Measurements from ENCODE around the gene ST6GALNAC5. TPM values are rescaled to one million over a fixed set of nuclear protein-coding genes. Genes with fewer than 3 reads are reported as not detected.
A peak's percentile ranks its signal among the peaks of the same experiment; 100 is the strongest.

The ST6GALNAC5 gene
- total RNA-seq, 2 experiments from 2014 or later, result not detected

DNA sequence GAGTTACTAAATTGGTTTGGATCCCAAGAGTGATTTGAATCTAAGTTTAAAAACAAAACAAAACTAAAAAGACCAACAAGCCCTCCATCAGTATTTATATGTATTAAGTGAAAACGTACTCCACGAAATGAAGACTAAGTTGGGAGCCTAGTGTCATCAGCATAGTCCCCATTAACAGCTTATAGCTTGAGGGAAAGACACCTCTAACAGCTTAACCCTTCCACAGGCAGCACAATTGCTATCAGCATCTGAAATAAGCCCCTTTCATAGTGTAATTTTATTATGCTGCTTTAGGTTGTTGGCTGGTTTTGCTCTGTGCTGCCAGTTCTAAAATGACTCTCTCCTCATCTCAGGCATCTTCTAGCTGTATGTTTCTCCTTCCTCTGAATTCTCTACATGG, 25.8 kb upstream of the ST6GALNAC5 start:
- H3K36me3 Mint-ChIP-seq (ENCODE audit: low read depth), result no peaks in the 10 kb centered on the region
- peaks cover 1% of the 10 kb centered on the region for H3K27me3 Mint-ChIP-seq
- ChIA-PET CTCF (no interaction called here), POLR2A (no interaction called here)
- no peak overlapping the region for H3K4me3 Mint-ChIP-seq
- ATAC-seq (no peak), DNase-seq (no peak)
- no peak overlapping the region for H3K27ac Mint-ChIP-seq
- peaks cover 3% of the 10 kb centered on the region for H3K9me3 Mint-ChIP-seq (ENCODE audit: low read depth)
- H3K4me1 Mint-ChIP-seq, result peaks cover 10% of the 10 kb centered on the region
- intact Hi-C loops (cut with DNase I, micrococcal nuclease), result no loop called here

DNA sequence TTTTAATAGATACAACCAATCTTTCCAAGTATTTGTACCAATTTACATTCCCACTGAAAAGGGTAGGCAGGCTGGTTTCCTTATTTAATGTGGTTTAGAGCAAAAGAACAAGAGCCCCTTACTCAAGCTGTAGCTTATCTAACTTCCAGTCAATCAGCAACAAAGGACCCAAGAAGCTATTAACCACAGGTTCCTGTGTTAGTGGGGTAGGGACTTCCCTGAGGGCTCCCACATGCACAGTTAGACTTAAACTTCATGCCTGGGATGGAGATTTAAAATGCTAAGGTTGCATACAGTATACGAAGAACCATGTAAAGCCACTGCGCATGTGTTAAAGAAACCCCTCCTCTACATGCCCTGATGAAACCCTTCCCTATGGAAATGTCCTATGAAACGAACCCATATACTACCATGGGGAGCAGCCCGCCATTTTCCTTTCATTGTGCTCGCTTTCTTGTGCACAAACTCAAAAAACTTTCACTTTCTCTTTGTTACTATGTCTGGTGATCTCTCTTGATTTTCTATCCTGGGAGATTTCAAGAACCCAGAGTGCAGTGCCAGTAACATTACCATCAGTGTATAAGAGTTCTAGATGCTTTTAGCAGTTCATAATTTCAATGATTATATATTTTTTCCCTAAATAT, 23.3 kb upstream of the ST6GALNAC5 start:
- CTCF ChIA-PET, result no interaction called here
- intact Hi-C loops (cut with DNase I, micrococcal nuclease), result no loop called here
- POLR2A ChIA-PET, result no interaction called here
- Mint-ChIP-seq H3K9me3 (ENCODE audit: low read depth) (no peaks in the 10 kb centered on the region), H3K27ac (no peak overlapping the region), H3K36me3 (ENCODE audit: low read depth) (no peaks in the 10 kb centered on the region), H3K4me3 (no peak overlapping the region), H3K27me3 (peaks cover 1% of the 10 kb centered on the region), H3K4me1 (peaks cover 10% of the 10 kb centered on the region)
- DNase-seq, result no peak
- peak; percentile 23 for ATAC-seq

DNA sequence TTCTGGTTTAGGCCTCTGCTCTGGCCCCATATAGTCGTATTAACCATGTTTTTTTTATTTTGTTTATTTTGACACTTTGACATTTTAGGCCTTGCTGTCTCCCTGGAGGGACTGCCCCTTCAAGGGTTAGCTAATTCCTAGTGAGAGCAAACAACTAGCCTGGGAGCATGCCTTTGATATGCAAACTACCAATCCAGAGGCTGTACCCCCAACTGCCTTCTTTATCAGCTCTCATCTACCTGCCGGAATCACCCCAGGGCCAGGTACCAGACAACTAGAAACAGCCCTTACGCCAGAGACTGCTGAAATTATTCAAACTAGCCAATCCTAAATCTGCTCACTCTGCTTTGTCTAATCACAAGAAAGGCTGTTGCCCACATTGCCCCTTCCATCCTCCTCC, 13.0 kb upstream of the ST6GALNAC5 start:
- H3K36me3 Mint-ChIP-seq (ENCODE audit: low read depth), result no peaks in the 10 kb centered on the region
- no peaks in the 10 kb centered on the region for H3K9me3 Mint-ChIP-seq (ENCODE audit: low read depth)
- H3K27me3 Mint-ChIP-seq, result peaks cover 5% of the 10 kb centered on the region
- H3K27ac Mint-ChIP-seq, result no peak overlapping the region
- no peak overlapping the region for H3K4me3 Mint-ChIP-seq
- ChIA-PET POLR2A (no interaction called here), CTCF (interaction anchor here (1.1 kb wide), 1 partner anchor 9 kb away, joined by 3 read pairs; no protein-coding TSS in a partner anchor)
- intact Hi-C loops (cut with DNase I, micrococcal nuclease), result no loop called here
- H3K4me1 Mint-ChIP-seq, result no peaks in the 10 kb centered on the region
- DNase-seq (no peak), ATAC-seq (no peak)

DNA sequence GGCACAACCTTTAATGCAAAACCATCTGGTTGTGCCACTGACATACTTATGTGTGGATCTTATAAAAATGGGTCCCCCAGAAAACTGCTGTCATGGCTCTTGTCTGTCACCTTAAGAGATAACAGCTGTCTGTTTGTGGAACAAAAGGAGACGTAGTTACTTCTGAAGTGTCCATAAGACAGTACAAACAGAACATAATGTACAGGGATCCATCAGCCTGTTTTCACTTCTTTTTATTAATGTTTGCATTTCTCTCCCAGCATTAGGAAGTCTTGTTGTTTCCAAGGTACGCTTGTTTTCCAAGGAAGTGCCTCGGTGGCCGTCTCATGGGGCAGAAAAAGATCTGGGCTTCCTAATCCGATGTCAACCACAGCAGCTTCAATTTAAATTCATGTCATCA, 11.2 kb upstream of the ST6GALNAC5 start:
- POLR2A ChIA-PET, result no interaction called here
- H3K27me3 Mint-ChIP-seq, result peaks cover 9% of the 10 kb centered on the region
- no peak for ATAC-seq
- H3K9me3 Mint-ChIP-seq (ENCODE audit: low read depth), result no peaks in the 10 kb centered on the region
- no peaks in the 10 kb centered on the region for H3K36me3 Mint-ChIP-seq (ENCODE audit: low read depth)
- H3K4me1 Mint-ChIP-seq, result no peaks in the 10 kb centered on the region
- no peak for DNase-seq
- H3K4me3 Mint-ChIP-seq, result no peak overlapping the region
- intact Hi-C loops (cut with DNase I, micrococcal nuclease), result no loop called here
- CTCF ChIA-PET, result no interaction called here
- H3K27ac Mint-ChIP-seq, result no peak overlapping the region

DNA sequence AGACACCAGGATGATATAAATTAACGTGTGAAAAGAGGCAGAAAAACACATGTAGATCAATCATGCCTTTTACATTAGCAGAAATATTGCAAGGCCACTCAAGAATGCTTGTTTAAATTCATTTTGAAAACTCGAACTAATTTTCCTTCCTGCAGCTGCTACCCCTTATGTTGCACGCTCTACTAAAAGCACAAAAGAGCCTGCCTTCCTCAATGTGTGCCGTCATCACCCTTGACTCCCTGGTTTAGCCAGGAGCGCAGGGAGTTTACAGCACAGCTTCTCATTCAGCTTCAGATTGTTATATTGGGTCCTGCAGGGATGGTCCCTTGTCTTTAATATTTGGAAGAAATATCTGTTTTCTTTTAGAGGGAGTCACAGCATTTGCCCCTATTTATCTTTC, 10.1 kb upstream of the ST6GALNAC5 start:
- Mint-ChIP-seq H3K27me3 (peaks cover 9% of the 10 kb centered on the region), H3K27ac (no peak overlapping the region), H3K4me3 (no peak overlapping the region), H3K4me1 (no peaks in the 10 kb centered on the region), H3K36me3 (ENCODE audit: low read depth) (no peaks in the 10 kb centered on the region), H3K9me3 (ENCODE audit: low read depth) (no peaks in the 10 kb centered on the region)
- CTCF ChIA-PET, result no interaction called here
- DNase-seq (no peak), ATAC-seq (no peak)
- POLR2A ChIA-PET, result no interaction called here
- intact Hi-C loops (cut with DNase I, micrococcal nuclease), result no loop called here

DNA sequence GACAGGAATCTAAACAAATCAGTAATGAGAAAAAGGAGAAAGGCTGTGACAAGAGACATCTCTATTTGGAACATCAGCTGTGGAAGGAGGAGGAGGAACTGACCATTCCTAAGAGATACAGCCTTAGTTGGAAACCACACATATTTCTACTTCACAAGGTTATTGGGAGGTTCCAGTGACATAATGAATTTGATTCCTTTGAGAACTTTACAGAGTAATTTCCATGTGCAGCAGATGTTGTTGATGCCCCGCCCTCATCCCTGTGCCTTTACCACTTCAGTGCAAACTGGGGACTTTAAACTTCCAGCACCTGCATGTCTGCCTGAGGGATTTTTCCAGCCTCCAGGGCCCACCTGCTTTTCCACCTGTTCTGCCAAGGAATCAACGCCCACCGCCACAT, 9.3 kb upstream of the ST6GALNAC5 start:
- intact Hi-C loops (cut with DNase I, micrococcal nuclease), result no loop called here
- Mint-ChIP-seq H3K4me3 (no peak overlapping the region), H3K27ac (no peak overlapping the region), H3K4me1 (no peaks in the 10 kb centered on the region), H3K27me3 (peaks cover 13% of the 10 kb centered on the region), H3K9me3 (ENCODE audit: low read depth) (no peaks in the 10 kb centered on the region), H3K36me3 (ENCODE audit: low read depth) (no peaks in the 10 kb centered on the region)
- CTCF ChIA-PET, result no interaction called here
- POLR2A ChIA-PET, result no interaction called here
- DNase-seq (no peak), ATAC-seq (no peak)

DNA sequence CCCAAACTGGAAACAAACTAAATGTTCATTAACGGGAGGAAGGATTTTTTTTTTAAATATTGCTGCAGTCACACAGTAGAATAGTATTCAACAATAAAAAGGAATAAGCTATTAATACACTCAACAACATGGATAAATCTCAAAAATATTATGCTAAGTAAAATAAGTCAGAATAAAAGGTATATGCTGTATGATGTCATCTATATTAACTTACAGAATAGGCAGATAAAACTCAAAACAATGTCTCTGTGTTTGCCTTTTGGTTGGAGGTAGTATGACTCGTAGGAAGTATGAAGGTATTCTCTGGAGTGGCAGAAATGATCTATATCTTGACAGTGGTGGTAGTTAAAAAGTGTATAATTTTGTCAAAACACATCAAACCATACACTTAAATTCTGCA, 6.1 kb upstream of the ST6GALNAC5 start:
- ATAC-seq (no peak), DNase-seq (no peak)
- ChIA-PET POLR2A (no interaction called here), CTCF (no interaction called here)
- Mint-ChIP-seq H3K36me3 (ENCODE audit: low read depth) (no peaks in the 10 kb centered on the region), H3K9me3 (ENCODE audit: low read depth) (no peaks in the 10 kb centered on the region), H3K4me1 (no peaks in the 10 kb centered on the region), H3K27ac (no peak overlapping the region), H3K4me3 (no peak overlapping the region), H3K27me3 (peaks cover 28% of the 10 kb centered on the region)
- intact Hi-C loops (cut with DNase I, micrococcal nuclease), result loop anchor here in 1 of 2 experiments (10.0 kb wide), 1 partner anchor 706 kb away; no protein-coding TSS in a partner anchor

DNA sequence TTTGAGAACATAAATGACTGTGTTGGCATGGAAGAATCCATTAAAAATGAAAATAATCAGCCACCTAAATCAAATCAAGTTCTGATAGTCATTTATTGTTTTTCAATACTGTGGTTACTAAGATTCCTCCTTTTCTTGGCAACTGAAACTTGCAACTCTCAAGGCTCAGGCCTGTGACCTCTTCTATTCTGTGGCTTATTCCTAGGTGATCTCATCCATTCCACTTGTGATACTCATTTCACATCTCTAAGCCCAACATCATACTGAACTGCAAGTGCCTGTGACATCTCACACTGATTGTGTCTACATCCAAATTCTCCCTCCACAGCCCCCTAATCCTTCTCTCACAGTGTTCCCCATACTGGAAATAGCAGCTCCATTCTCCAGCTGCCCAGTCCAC, 4.8 kb upstream of the ST6GALNAC5 start:
- H3K27me3 Mint-ChIP-seq, result peaks cover 33% of the 10 kb centered on the region
- intact Hi-C loops (cut with DNase I, micrococcal nuclease), result loop anchor here in 1 of 2 experiments (10.0 kb wide), 1 partner anchor 708 kb away; no protein-coding TSS in a partner anchor
- CTCF ChIA-PET, result no interaction called here
- H3K36me3 Mint-ChIP-seq (ENCODE audit: low read depth), result no peaks in the 10 kb centered on the region
- POLR2A ChIA-PET, result no interaction called here
- no peak overlapping the region for H3K4me3 Mint-ChIP-seq
- H3K4me1 Mint-ChIP-seq, result peaks cover 2% of the 10 kb centered on the region
- peak; percentile 39 for ATAC-seq
- no peak overlapping the region for H3K27ac Mint-ChIP-seq
- no peaks in the 10 kb centered on the region for H3K9me3 Mint-ChIP-seq (ENCODE audit: low read depth)
- no peak for DNase-seq

DNA sequence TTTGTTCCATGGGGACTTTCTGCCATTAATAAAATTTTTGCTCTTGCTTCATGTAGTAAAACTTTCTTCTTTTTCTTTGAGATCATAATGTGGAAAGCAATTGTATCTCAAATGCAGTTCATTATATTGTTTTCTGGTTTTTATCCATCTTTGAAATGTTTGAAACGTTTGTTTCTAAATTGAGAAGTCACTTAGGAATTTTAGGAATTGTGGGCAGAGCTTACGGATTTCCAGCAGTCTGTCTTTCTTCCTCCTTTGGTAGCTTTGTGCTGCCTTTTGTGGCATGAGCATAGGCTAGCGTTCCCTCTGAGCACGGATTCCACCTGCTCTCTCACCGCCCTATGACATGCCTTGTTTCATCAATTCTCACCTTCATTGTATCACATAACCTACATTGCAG, 2.9 kb upstream of the ST6GALNAC5 start:
- Mint-ChIP-seq H3K4me1 (peaks cover 7% of the 10 kb centered on the region), H3K27ac (no peak overlapping the region), H3K4me3 (no peak overlapping the region), H3K36me3 (ENCODE audit: low read depth) (no peaks in the 10 kb centered on the region), H3K9me3 (ENCODE audit: low read depth) (no peaks in the 10 kb centered on the region), H3K27me3 (peaks cover 42% of the 10 kb centered on the region)
- ChIA-PET POLR2A (no interaction called here), CTCF (no interaction called here)
- ATAC-seq, result no peak
- intact Hi-C loops (cut with DNase I, micrococcal nuclease), result loop anchor here in 1 of 2 experiments (10.0 kb wide), 1 partner anchor 710 kb away; no protein-coding TSS in a partner anchor
- no peak for DNase-seq

DNA sequence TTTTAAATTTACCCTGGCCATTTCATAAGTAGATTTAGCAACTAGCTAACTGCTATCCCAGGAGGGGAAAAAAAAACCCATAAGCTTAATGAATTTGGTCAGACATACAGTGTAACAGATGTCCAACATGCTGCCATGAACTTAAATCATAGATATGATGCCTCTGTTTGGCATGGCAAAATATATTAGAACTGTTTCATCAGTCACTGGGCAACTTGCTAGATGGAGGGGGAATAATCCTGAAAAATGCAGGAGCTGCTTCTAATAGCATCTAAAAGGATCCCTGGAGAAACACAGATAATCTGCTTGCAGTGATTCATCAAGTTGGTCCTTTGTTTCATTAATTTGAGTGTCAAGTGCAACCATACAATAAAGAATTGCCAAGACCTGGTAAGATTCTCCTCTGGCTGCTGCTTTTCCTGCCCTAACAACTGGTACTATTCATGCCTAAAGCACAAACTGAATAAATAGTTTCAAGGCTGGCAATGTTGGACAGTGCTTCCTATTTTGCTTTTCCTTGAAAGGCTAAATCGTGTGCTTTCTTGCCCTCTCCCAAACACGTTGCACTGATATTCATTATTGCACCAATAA, 1.5 kb upstream of the ST6GALNAC5 start:
- Mint-ChIP-seq H3K4me1 (peaks cover 7% of the 10 kb centered on the region), H3K36me3 (ENCODE audit: low read depth) (no peaks in the 10 kb centered on the region), H3K4me3 (no peak overlapping the region), H3K27ac (no peak overlapping the region), H3K27me3 (peaks cover 48% of the 10 kb centered on the region), H3K9me3 (ENCODE audit: low read depth) (no peaks in the 10 kb centered on the region)
- ATAC-seq, result no peak
- POLR2A ChIA-PET, result no interaction called here
- CTCF ChIA-PET, result interaction anchor here (0.6 to 1.0 kb wide), 2 partner anchors 11 to 67 kb away, joined by 3 read pairs; no protein-coding TSS in a partner anchor
- DNase-seq, result no peak
- intact Hi-C loops (cut with DNase I, micrococcal nuclease), result loop anchor here in 1 of 2 experiments (10.0 kb wide), 1 partner anchor 711 kb away; no protein-coding TSS in a partner anchor

DNA sequence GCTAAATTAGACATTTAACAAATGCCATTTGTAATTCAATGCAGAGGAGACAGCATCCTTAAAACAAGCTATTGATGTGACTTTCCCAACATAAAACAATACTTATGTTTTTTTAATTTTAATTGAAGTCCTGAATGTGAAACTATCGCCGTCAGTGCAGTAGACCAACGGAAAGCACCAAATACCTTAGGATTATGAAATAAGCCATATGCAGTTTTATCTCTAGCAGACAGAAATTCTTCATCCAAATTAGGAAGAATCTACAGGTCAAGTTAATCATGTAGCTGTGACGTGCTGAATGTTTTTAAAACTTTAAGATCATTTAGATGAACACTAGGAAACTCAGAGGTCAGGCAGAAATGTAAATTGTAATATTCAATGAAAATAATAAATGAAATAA, 714 bp upstream of the ST6GALNAC5 start:
- H3K9me3 Mint-ChIP-seq (ENCODE audit: low read depth), result no peaks in the 10 kb centered on the region
- H3K4me3 Mint-ChIP-seq, result no peak overlapping the region
- ChIA-PET CTCF (interaction anchor here (1.0 kb wide), 1 partner anchor 11 kb away, joined by 3 read pairs; no protein-coding TSS in a partner anchor), POLR2A (no interaction called here)
- peaks cover 7% of the 10 kb centered on the region for H3K4me1 Mint-ChIP-seq
- H3K36me3 Mint-ChIP-seq (ENCODE audit: low read depth), result no peaks in the 10 kb centered on the region
- DNase-seq, result no peak
- no peak for ATAC-seq
- no peak overlapping the region for H3K27ac Mint-ChIP-seq
- H3K27me3 Mint-ChIP-seq, result peaks cover 50% of the 10 kb centered on the region
- intact Hi-C loops (cut with DNase I, micrococcal nuclease), result loop anchor here in 1 of 2 experiments (10.0 kb wide), 1 partner anchor 712 kb away; no protein-coding TSS in a partner anchor

DNA sequence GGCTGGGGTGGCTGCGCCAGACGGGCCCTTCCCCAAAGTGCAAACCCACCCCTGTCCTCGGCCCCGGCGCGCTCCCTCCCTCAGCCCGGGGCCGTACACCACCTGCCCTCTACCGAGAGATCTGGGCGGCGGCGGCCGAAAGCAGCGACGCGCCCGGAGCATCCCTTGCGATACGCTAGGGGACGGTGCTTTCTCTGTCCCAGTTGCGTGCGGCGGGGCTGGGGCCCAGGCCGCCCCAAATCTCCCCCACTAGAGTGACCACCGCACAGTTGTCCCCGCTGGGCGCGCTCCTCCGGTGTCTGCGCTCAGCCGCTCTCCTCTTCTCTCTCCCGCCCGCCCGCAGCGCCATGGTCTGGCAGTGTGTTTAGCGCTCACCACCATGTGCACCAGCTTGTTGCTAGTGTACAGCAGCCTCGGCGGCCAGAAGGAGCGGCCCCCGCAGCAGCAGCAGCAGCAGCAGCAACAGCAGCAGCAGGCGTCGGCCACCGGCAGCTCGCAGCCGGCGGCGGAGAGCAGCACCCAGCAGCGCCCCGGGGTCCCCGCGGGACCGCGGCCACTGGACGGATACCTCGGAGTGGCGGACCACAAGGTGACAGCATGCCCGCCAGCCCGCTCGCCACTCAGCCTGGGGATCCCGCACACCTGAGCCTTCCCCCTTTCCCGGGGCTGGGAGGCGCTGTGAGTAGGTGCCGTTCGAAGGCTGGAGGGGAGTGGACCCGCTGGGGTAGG, 1.0 kb downstream of the ST6GALNAC5 start:
- ATAC-seq, result peak; percentile 83
- H3K36me3 Mint-ChIP-seq (ENCODE audit: low read depth), result no peaks in the 10 kb centered on the region
- no peaks in the 10 kb centered on the region for H3K9me3 Mint-ChIP-seq (ENCODE audit: low read depth)
- ChIA-PET POLR2A (no interaction called here), CTCF (no interaction called here)
- H3K4me1 Mint-ChIP-seq, result peaks cover 7% of the 10 kb centered on the region
- DNase-seq, result peak; percentile 56
- H3K27ac Mint-ChIP-seq, result no peak overlapping the region
- peak overlapping the region; percentile 70 for H3K4me3 Mint-ChIP-seq
- intact Hi-C loops (cut with DNase I, micrococcal nuclease), result loop anchor here in 1 of 2 experiments (10.0 kb wide), 1 partner anchor 714 kb away; no protein-coding TSS in a partner anchor
- H3K27me3 Mint-ChIP-seq, result peaks cover 51% of the 10 kb centered on the region

Measured in activated CD4-positive, alpha-beta T cell treated with anti-CD3 and anti-CD28 coated beads for 36 hours (primary cell).